Hippocampal formation (tissue), 2 donors: Measurements from ENCODE around the gene PDHB.
"Not testable (repeated sequence)": the region's sequence is repeated elsewhere in the genome, so short reads cannot be mapped to it uniquely, and the experiment has no call there.

Experiments
- DNase-seq, 2 donors: peaks; one replicate each; lab custom pipeline; 2025; lab: John Stamatoyannopoulos, UW

The PDHB gene

DNA sequence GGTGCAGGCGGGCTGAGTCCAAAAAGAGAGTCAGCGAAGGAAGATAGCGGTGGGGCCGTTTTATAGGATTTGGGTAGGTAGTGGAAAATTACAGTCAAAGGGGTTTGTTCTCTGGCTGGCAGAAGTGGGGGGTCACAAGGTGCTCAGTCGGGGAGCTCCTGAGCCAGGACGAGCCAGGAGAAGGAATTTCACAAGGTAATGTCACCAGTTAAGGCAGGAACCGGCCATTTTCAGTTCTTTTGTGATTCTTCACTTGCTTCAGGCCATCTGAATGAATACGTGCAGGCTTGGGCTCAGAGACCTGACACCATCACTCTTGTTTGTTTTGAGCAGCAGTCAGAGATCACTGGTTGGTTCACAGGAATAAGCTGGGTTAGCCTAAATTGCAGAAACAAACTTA is 3.6 kb upstream of the PDHB start:
- DNase-seq = not testable (repeated sequence)

DNA sequence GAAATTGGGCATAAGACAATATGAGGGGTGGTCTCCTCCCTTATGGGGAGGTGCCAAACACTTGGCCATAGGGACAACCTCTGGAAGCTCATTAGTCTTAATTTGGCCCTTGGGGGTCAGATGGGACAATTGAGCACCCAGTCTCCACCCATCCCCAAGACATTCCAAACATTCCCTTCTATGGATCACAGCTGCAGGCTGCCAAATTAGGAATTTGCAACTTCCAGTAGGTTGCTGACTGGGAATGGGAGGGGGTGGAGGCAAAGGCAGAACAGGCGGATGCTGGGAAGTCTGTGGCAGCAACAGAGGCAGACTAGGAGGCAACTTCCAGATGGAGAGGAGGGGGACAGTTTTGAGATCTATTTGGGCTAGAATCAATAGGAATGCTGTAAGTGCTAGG is 1.4 kb upstream of the PDHB start:
- DNase-seq = no peak

GRCh38 chr3:58434511-58434910 is 879 bp upstream of the PDHB start:
- no peak for DNase-seq

- DNase-seq = no peak
Measured at GRCh38 chr3:58434168-58434504, 504 bp upstream of the PDHB start.

GRCh38 chr3:58432905-58433304 is 727 bp downstream of the PDHB start:
- no peak for DNase-seq

DNA sequence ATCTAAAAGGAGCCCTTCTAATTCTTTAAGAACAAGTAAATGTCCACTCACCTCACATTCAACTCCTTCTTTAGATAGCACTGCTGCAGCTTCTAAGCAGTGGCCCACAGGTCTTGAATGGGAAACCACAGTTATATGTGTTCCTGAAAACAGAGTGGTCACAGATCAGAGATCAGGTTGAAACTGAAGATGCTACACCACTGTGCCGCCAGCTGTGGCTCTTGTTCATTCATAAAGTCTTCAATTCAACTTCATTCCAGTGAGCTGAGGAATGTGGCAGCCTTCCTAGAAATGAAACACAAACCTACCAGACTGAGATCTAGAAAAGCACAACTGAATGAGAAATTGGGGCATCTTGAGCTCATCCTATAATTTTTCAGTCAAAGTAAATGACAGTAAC is 4.0 kb downstream of the PDHB start:
- no peak for DNase-seq

GRCh38 chr3:58427661-58428361 is 5.8 kb downstream of the PDHB start:
- no peak for DNase-seq

- no peak for DNase-seq
Measured at GRCh38 chr3:58425782-58426181, 7.8 kb downstream of the PDHB start.

- no peak for DNase-seq
Measured at GRCh38 chr3:58424613-58425012, 9.0 kb downstream of the PDHB start.

DNA sequence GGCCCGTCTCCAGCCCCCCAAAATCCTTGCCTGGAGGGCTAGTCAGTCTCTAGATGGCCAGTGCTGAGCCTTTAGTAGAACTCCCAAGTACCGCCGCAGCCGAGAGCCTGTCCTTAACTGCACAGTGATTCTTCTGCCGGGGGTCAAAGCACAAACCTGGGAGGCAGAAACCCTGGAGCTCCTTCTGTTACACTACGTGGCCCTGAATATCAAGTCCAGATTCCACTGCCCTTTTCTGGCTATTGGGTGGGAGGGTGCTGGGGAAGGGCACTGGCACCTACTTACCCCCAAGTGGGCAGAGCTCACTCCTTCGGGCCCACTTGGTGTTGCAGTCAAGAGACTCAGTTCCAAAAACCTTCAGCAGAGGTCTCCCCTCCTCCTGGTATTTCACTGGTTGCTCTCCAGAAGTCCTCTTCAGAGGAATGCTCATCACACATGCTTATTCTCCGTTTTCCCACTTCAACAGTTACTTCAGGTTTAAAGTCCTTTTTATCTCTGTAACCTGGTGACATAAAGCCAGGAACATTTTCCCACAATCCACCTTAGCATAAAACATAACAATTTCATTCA is 10.8 kb downstream of the PDHB start:
- peak in 1 of 2 donors; percentile 28 for DNase-seq

DNA sequence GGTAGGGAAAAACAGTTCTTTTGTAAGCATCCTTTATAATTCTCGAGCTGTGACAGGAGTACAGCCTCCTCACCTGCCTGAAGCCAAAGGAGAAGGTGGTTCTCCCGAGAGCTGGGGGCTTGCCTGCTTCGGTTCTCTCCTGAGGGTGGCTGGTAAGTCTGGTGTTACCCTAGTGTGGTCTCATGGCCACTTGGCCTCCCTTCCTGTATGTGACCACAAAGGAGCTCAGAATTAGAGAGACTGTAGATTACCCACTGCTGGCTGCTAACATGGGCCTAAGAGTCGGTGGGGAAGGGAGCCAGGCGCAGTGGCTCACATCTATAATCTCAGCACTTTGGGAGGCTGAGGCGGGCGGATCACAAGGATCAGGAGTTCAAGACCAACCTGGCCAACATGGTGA is 12.6 kb downstream of the PDHB start:
- no peak for DNase-seq

- no peak for DNase-seq
Measured at GRCh38 chr3:58419780-58420507, 13.7 kb downstream of the PDHB start.

DNA sequence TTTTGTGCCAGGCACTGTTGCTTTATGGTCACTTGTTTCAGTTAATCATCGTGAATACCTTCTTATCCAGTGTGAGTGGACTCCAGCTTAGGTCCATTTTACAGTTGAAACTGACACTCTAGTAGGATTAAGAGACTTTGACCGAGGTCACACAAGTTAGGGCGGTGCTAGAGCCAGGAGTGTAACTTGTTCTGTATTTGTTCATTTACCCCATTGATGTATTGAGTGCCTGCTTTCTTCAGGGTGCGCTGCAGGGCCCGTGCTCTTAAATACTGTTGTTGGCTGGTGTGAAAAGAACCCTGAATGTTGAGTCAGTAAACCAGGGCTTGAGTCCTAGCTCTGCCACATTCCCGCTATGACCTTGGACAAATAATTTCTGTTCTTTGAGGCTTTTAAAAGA is 15.4 kb downstream of the PDHB start:
- no peak for DNase-seq

DNA sequence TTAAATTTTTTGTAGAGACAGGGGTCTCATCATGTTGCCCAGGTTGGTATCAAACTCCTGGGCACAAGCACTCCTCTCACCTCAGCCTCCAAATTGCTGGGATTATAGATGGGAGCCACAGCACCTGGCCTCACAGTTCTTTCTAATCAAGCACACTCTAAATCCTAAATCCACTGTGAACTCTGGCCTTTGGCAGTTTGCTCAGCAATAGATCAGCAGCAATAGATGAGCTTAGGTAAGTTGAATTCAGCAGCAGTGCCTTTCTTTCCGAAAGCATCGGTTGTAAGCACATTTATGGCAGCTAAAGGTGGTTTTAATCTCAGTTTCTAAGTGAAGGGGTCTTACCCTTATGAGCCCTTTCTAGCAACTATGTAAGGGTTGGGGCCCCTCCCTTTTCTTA is 16.6 kb downstream of the PDHB start:
- DNase-seq = no peak

DNA sequence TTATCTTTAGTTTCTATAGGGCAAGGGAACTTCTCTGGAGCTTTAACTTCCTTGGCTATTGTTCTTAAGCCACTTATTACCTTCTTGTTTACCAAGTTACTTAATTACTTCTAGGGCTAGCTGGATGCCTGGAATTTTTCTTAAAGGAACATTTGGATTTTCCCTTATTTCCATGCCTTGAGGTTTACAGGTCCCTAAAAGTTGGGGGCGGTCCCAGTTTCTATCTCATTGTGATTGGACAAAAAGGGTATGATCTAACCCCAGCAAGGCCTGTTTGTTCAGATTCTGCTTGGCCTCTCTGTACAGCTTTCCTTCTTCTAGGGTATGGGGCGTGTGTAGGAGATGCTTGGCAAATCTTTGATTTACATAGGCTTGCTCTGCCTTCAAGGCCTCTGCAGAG is 17.4 kb downstream of the PDHB start:
- no peak for DNase-seq

- peak; percentile 16 to 69 for DNase-seq
Measured at GRCh38 chr3:58414538-58415197, 19.0 kb downstream of the PDHB start.

GRCh38 chr3:58411851-58412830 is 21.5 kb downstream of the PDHB start:
- DNase-seq = no peak

DNA sequence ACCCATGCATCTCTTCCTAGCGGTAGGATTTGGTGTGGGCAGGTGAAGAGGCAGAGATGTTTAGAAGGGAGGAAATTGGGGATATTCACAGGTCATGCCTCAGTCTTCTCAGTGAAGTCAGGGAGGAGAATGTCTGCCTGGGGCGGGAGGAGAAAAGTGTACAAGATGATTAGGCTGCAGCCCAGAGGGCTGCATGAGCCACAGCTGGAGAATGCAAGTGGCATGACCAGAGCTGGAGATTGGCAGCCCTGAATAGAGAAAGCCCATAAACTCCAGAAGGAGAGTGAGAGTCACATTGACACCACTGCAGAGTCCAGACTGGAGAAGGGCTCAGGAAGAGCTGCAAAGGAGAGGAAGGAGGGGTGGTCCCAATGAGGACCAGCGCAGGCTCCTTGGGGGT is 22.6 kb downstream of the PDHB start:
- no peak for DNase-seq

GRCh38 chr3:58409663-58410062 is 24.0 kb downstream of the PDHB start:
- no peak for DNase-seq

DNA sequence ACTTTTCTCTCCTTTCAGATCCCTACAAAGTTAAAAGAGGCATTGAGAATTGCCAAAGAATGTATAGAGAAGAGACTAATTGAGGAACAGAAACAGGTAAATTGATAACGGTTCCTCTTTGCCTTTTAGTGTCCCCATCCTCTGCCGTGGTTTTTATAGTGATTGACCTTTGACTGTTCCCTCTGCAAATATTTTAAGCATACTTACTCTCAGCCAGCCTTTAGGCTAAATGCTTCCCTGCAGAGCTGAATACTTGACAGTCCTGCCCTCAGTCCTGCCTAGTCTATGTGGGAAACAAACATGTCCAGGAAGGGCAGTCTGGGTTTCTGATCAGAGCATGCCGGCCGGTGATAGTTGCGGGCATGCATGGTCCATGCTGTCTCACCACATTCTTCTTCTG is 24.7 kb downstream of the PDHB start:
- DNase-seq = no peak

DNA sequence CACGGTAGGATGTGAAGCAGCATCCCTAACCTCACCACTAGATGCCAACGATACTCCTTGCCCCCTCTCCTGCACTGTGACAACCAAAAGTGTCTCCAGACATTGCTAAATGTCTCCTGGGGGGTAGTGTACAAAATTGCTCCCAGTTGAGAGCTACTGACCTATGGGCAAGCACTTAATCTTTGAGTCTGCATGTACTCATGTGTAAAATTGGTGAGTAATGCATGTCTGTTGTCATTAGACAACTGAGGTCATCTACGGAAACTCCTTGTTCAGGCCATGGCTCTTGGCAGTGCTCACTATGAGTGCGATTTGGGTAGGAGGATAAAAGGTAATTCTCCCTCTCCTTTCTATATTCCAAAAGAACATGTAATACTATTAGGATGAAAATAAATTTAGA is 29.2 kb downstream of the PDHB start:
- DNase-seq = no peak
